Suprapubic skin (tissue), 4 donors: ENCODE measurements around the gene FBXO38. TPM values are rescaled to one million over a fixed set of nuclear protein-coding genes. Genes with fewer than 3 reads are reported as not detected.

ENCODE experiments used
- DNase-seq, 2 donors: peaks; one replicate each; pipeline ENCODE4 v3.0.0-alpha.2; 2019; ENCODE audit warnings: low spot score in 2 of 2
- H3K27ac ChIP-seq: fragments of 200-600 bp; sonication (generic); one replicate; pipeline ENCODE4 v1.5.1; 2019
- H3K27me3 ChIP-seq: fragments of 200-600 bp; sonication (generic); one replicate; pipeline ENCODE4 v1.5.1; 2019
- H3K36me3 ChIP-seq: fragments of 200-600 bp; sonication (generic); one replicate; pipeline ENCODE4 v1.5.1; 2019
- H3K4me1 ChIP-seq: fragments of 200-600 bp; sonication (generic); one replicate; pipeline ENCODE4 v1.5.1; 2019
- H3K4me3 ChIP-seq: fragments of 200-600 bp; sonication (generic); one replicate; pipeline ENCODE4 v1.5.1; 2019; ENCODE audit warnings: mild to moderate bottlenecking
- H3K9me3 ChIP-seq: fragments of 200-600 bp; sonication (generic); one replicate; pipeline ENCODE4 v1.5.1; 2019
- EP300 ChIP-seq: sonication (generic); formaldehyde crosslinking; IDR thresholded peaks from one replicate; pipeline ENCODE4 v1.6.1; 2017; ENCODE audit warnings: antibody characterized with exemption
- POLR2A ChIP-seq, 2 donors: fragments of 450-650 bp; IDR thresholded peaks; one replicate each; pipeline ENCODE4 v1.6.1; 2017; ENCODE audit warnings: antibody characterized with exemption in 2 of 2, mild to moderate bottlenecking in 2 of 2, moderate library complexity in 2 of 2
- POLR2AphosphoS5 ChIP-seq, 3 donors: sonication (generic); formaldehyde crosslinking; IDR thresholded peaks; one replicate each; pipeline ENCODE4 v1.6.1; 2017; ENCODE audit warnings: antibody characterized with exemption in 3 of 3
- WGBS: methylation state at CpG from one replicate; pipeline ENCODE4 v1.1.5; 2018; 5-methylcytosine and 5-hydroxymethylcytosine counted together
- total RNA-seq, 4 donors: library from RNA; depleted of rRNA; stranded (reverse); fragments of >200 nt; gene quantifications; one replicate each; pipeline ENCODE4 v1.1.0, GENCODE V29; 2016
- TF ChIP-seq, protein P1 (sequence below), 2 donors: fragments of 200-600 bp in 1 of 2; fragments of 450-650 bp in 1 of 2; sonication (generic) in 1 of 2; IDR thresholded peaks; one replicate each; pipeline ENCODE4 v1.5.1; 2016 to 2019; ENCODE audit warnings: antibody characterized with exemption in 2 of 2, mild to moderate bottlenecking in 1 of 2, moderate library complexity in 1 of 2

Gene FBXO38
- total RNA-seq, 4 donors from 2014 or later, result 18.2 to 98.8 (median 33.1) TPM

DNA sequence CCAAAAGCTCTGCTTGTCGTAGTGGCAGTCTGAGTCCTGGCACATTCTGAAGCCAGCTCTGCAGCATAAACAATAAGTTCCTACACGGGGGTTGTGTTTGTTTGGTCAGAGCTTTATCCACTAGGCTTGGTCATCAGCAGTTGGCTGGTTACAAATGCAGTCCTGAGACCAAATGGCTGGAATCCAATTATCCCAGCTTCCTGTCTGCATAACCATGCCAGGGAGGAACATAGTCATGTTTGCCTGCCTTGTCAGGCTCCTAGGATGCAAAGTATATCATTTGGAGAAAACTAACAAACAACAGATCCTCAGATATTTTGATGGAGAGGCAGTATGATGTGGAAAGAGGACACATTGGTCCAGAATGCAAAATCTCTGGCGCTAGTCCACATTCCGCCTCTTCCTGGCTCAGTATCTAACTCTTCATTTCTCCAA, 85.8 kb downstream of the FBXO38 start:
- TF ChIP-seq POLR2AphosphoS5 (IDR thresholded peaks at IDR 0.05) (no peak), POLR2A (IDR thresholded peaks at IDR 0.05) (no peak), EP300 (no peak)
- TF ChIP-seq, protein P1, sequence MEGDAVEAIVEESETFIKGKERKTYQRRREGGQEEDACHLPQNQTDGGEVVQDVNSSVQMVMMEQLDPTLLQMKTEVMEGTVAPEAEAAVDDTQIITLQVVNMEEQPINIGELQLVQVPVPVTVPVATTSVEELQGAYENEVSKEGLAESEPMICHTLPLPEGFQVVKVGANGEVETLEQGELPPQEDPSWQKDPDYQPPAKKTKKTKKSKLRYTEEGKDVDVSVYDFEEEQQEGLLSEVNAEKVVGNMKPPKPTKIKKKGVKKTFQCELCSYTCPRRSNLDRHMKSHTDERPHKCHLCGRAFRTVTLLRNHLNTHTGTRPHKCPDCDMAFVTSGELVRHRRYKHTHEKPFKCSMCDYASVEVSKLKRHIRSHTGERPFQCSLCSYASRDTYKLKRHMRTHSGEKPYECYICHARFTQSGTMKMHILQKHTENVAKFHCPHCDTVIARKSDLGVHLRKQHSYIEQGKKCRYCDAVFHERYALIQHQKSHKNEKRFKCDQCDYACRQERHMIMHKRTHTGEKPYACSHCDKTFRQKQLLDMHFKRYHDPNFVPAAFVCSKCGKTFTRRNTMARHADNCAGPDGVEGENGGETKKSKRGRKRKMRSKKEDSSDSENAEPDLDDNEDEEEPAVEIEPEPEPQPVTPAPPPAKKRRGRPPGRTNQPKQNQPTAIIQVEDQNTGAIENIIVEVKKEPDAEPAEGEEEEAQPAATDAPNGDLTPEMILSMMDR (IDR thresholded peaks at IDR 0.05), result no peak
- H3K4me1 ChIP-seq, result no peaks in the 10 kb centered on the region
- no peak overlapping the region for H3K27ac ChIP-seq
- H3K36me3 ChIP-seq, result no peaks in the 10 kb centered on the region
- no peaks in the 10 kb centered on the region for H3K9me3 ChIP-seq
- H3K27me3 ChIP-seq, result no peaks in the 10 kb centered on the region
- DNase-seq, result no peak
- H3K4me3 ChIP-seq, result no peak overlapping the region
- WGBS, result 80% methylated on average over 4 of the region's 4 CpGs

DNA sequence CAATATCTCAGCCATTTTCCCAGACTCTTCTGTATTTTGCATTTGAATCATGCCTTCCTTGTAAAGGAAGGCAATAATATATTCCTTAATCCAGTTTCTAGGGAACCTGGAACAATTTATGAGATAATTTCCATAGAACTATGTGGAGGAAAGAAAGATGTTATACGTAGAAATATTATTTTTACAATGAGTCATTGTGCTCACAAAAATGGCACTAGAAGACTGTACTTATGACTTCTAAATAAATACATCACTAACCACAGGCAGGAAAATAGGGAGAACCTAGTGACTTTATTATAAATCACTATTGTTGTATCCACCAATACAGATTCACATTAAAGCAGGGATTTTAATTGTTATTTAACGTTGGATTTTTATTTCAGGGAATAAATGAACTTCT, 87.6 kb downstream of the FBXO38 start:
- no peaks in the 10 kb centered on the region for H3K4me1 ChIP-seq
- H3K9me3 ChIP-seq, result no peaks in the 10 kb centered on the region
- TF ChIP-seq, protein P1 (IDR thresholded peaks at IDR 0.05), result no peak
- no peak for TF ChIP-seq EP300
- TF ChIP-seq POLR2AphosphoS5 (IDR thresholded peaks at IDR 0.05), result no peak
- TF ChIP-seq POLR2A (IDR thresholded peaks at IDR 0.05), result no peak
- no peaks in the 10 kb centered on the region for H3K36me3 ChIP-seq
- H3K27ac ChIP-seq, result no peak overlapping the region
- WGBS, result 79% methylated on average over 2 of the region's 2 CpGs
- no peak overlapping the region for H3K4me3 ChIP-seq
- no peak for DNase-seq
- H3K27me3 ChIP-seq, result no peaks in the 10 kb centered on the region

DNA sequence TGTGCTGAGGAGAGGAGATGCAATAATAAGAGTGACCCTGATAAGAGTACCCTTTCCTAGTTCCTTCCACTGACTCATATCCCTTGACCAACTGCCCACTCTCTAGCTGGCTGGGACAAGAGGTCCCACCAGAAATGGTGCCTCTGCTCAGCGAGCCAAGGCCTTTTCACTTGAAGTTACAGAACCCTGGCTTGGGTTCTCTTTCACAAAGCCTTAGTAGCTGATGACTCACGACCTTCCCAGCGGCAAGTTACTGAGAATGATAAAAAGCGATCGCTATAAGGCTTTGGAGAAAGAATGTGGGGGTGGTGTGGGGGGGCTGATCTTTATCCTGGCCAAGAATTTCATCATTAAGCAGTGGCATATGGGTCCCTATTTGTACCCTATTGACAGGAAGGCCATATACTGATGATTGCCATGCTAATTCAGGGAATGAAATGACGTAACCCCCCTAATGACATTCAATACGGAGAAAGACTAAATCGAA, 90.3 kb downstream of the FBXO38 start:
- WGBS, result 86% methylated on average over 8 of the region's 8 CpGs
- Histone ChIP-seq H3K9me3 (no peaks in the 10 kb centered on the region), H3K4me3 (no peak overlapping the region), H3K36me3 (no peaks in the 10 kb centered on the region), H3K27ac (no peak overlapping the region), H3K4me1 (no peaks in the 10 kb centered on the region), H3K27me3 (peaks cover 10% of the 10 kb centered on the region)
- no peak for DNase-seq
- TF ChIP-seq, protein P1 (IDR thresholded peaks at IDR 0.05), result no peak
- TF ChIP-seq EP300 (no peak), POLR2AphosphoS5 (IDR thresholded peaks at IDR 0.05) (no peak), POLR2A (IDR thresholded peaks at IDR 0.05) (no peak)

DNA sequence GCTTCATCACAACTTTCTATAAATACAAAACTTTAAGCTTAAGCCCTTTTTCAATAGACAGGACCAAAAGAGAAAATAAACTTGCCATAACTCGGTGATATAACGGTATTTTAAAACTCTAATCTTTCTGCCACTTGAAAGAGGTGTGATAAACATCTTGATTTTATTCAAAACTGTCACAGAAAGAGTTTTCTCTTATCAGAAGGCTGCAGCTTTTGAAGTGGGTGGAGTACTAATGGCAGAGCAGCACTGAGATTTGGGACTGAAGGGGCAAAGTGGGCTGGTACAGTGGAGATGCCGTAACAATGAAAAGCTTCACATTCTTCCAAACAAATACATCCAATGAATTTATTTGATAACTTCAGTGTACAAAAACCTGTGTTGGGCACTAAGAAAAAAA, 92.5 kb downstream of the FBXO38 start:
- Histone ChIP-seq H3K9me3 (no peaks in the 10 kb centered on the region), H3K27me3 (peaks cover 10% of the 10 kb centered on the region), H3K4me3 (no peak overlapping the region), H3K27ac (no peak overlapping the region), H3K4me1 (no peaks in the 10 kb centered on the region), H3K36me3 (no peaks in the 10 kb centered on the region)
- WGBS, result 65% methylated on average over 3 of the region's 3 CpGs
- DNase-seq, result no peak
- TF ChIP-seq, protein P1 (IDR thresholded peaks at IDR 0.05), result no peak
- TF ChIP-seq POLR2A (IDR thresholded peaks at IDR 0.05) (no peak), POLR2AphosphoS5 (IDR thresholded peaks at IDR 0.05) (no peak), EP300 (no peak)

DNA sequence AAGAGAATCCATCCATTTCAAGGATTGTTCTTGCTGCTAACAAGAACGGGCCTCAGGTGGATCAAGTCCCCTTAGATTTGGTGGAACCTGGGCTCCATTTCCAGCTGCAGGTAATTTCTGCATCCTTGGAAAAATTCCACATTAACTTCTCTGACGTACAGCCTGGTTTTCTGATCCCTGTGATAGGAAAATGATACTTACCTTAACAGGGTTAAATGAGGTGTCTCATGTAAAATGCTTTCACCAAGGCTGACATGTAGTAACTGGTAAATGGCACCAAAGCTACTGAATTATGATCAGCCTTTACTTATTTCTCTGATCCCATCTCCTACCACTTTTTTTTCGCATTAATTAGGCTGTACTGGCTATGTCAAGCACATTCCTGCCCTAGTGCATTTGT, 93.7 kb downstream of the FBXO38 start:
- 39% methylated on average over 3 of the region's 3 CpGs for WGBS
- TF ChIP-seq EP300 (no peak), POLR2A (IDR thresholded peaks at IDR 0.05) (no peak), POLR2AphosphoS5 (IDR thresholded peaks at IDR 0.05) (no peak)
- TF ChIP-seq, protein P1 (IDR thresholded peaks at IDR 0.05), result no peak
- Histone ChIP-seq H3K36me3 (no peaks in the 10 kb centered on the region), H3K4me1 (no peaks in the 10 kb centered on the region), H3K27me3 (peaks cover 18% of the 10 kb centered on the region), H3K9me3 (no peaks in the 10 kb centered on the region), H3K4me3 (no peak overlapping the region), H3K27ac (no peak overlapping the region)
- no peak for DNase-seq
